ENCODE results near the gene GPRC5A.

The GPRC5A gene

GRCh38 chr12:12929696-12930095, 38.3 kb downstream of the GPRC5A start:
- Histone ChIP-seq H3K4me1 (peaks cover 0 to 11% (median 0%) of the 10 kb centered on the region in 4 donors), H3K27me3 (no peaks in the 10 kb centered on the region), H3K27ac (no peak overlapping the region), H3K36me3 (no peaks in the 10 kb centered on the region), H3K9me3 (no peaks in the 10 kb centered on the region), H3K4me3 (no peak overlapping the region)
- intact Hi-C loops (cut with DNase I; ENCODE audit: low total_unique reads): no loop called here
- no peak for TF ChIP-seq CTCF (IDR thresholded peaks at IDR 0.05)
- no peak for DNase-seq

GRCh38 chr12:12930633-12931219, 39.4 kb downstream of the GPRC5A start:
- H3K9me3 ChIP-seq: no peaks in the 10 kb centered on the region
- no peak overlapping the region for H3K27ac ChIP-seq
- TF ChIP-seq CTCF (IDR thresholded peaks at IDR 0.05): no peak
- no peaks in the 10 kb centered on the region for H3K36me3 ChIP-seq
- H3K4me3 ChIP-seq: no peak overlapping the region
- no peaks in the 10 kb centered on the region for H3K27me3 ChIP-seq
- intact Hi-C loops (cut with DNase I; ENCODE audit: low total_unique reads): no loop called here
- no peak for DNase-seq
- H3K4me1 ChIP-seq: peaks cover 0 to 11% (median 0%) of the 10 kb centered on the region in 4 donors

GRCh38 chr12:12933742-12934141, 42.4 kb downstream of the GPRC5A start:
- no peak overlapping the region for H3K4me3 ChIP-seq
- H3K27ac ChIP-seq: no peak overlapping the region
- TF ChIP-seq CTCF (IDR thresholded peaks at IDR 0.05): no peak
- H3K36me3 ChIP-seq: no peaks in the 10 kb centered on the region
- H3K27me3 ChIP-seq: no peaks in the 10 kb centered on the region
- H3K4me1 ChIP-seq: no peaks in the 10 kb centered on the region
- no peaks in the 10 kb centered on the region for H3K9me3 ChIP-seq
- no peak for DNase-seq
- intact Hi-C loops (cut with DNase I; ENCODE audit: low total_unique reads): no loop called here

GRCh38 chr12:12934556-12934955, 43.2 kb downstream of the GPRC5A start:
- TF ChIP-seq CTCF (IDR thresholded peaks at IDR 0.05): no peak
- intact Hi-C loops (cut with DNase I; ENCODE audit: low total_unique reads): no loop called here
- no peak for DNase-seq
- no peaks in the 10 kb centered on the region for H3K9me3 ChIP-seq
- H3K4me1 ChIP-seq: no peaks in the 10 kb centered on the region
- no peaks in the 10 kb centered on the region for H3K36me3 ChIP-seq
- H3K4me3 ChIP-seq: no peak overlapping the region
- H3K27me3 ChIP-seq: no peaks in the 10 kb centered on the region
- H3K27ac ChIP-seq: no peak overlapping the region

GRCh38 chr12:12936983-12937491, 45.7 kb downstream of the GPRC5A start:
- H3K4me1 ChIP-seq: no peaks in the 10 kb centered on the region
- no peak for DNase-seq
- no peaks in the 10 kb centered on the region for H3K27me3 ChIP-seq
- intact Hi-C loops (cut with DNase I; ENCODE audit: low total_unique reads): no loop called here
- no peak overlapping the region for H3K4me3 ChIP-seq
- TF ChIP-seq CTCF (IDR thresholded peaks at IDR 0.05): no peak
- H3K36me3 ChIP-seq: no peaks in the 10 kb centered on the region
- no peak overlapping the region for H3K27ac ChIP-seq
- no peaks in the 10 kb centered on the region for H3K9me3 ChIP-seq

GRCh38 chr12:12938541-12938940, 47.2 kb downstream of the GPRC5A start:
- TF ChIP-seq CTCF (IDR thresholded peaks at IDR 0.05): no peak
- Histone ChIP-seq H3K27ac (no peak overlapping the region), H3K4me3 (no peak overlapping the region), H3K9me3 (no peaks in the 10 kb centered on the region), H3K27me3 (no peaks in the 10 kb centered on the region), H3K4me1 (peaks cover 0 to under 1% (median 0%) of the 10 kb centered on the region in 4 donors), H3K36me3 (no peaks in the 10 kb centered on the region)
- intact Hi-C loops (cut with DNase I; ENCODE audit: low total_unique reads): no loop called here
- DNase-seq: no peak

Measured in tibial artery (tissue), 4 donors.